ENCODE results near the gene NPAS4.
A peak's percentile ranks its signal among the peaks of the same experiment; 100 is the strongest.
"Not testable (repeated sequence)": the region's sequence is repeated elsewhere in the genome, so short reads cannot be mapped to it uniquely, and the experiment has no call there.

NPAS4 gene

GRCh38 chr11:66420671-66421476 is at the start of gene NPAS4:
NPAS4 (plus strand) TSS chr11:66421035; CDS start chr11:66421180, 145 bp downstream.
- DNase-seq, result no peak

- DNase-seq, result no peak
These were observed 49.0 kb upstream of the NPAS4 start, which contains the start of gene SLC29A2 for GRCh38 chr11:66371627-66372415. SLC29A2 (minus strand) TSS chr11:66371760; CDS start chr11:66371591, 169 bp downstream.

- DNase-seq, result no peak
These were observed 47.6 kb upstream of the NPAS4 start for GRCh38 chr11:66373265-66373664.

GRCh38 chr11:66373690-66374287 is 47.0 kb upstream of the NPAS4 start:
- not testable (repeated sequence) for DNase-seq

- DNase-seq, result peak; percentile 7
These were observed 40.6 kb upstream of the NPAS4 start for GRCh38 chr11:66380264-66380663.

GRCh38 chr11:66384316-66384715 is 36.5 kb upstream of the NPAS4 start:
- DNase-seq, result not testable (repeated sequence)

GRCh38 chr11:66386171-66387069 is 34.4 kb upstream of the NPAS4 start:
- DNase-seq, result peak; percentile 85

- peak; percentile 75 for DNase-seq
These were observed 32.0 kb upstream of the NPAS4 start for GRCh38 chr11:66388780-66389386.

- DNase-seq, result no peak
These were observed 29.5 kb upstream of the NPAS4 start for GRCh38 chr11:66391322-66391721.

GRCh38 chr11:66393954-66394353 is 26.9 kb upstream of the NPAS4 start:
- DNase-seq, result no peak

- no peak for DNase-seq
These were observed 13.2 kb upstream of the NPAS4 start for GRCh38 chr11:66407651-66408050.

GRCh38 chr11:66408488-66409214 is 12.2 kb upstream of the NPAS4 start:
- DNase-seq, result peak; percentile 79

GRCh38 chr11:66409226-66409625 is 11.6 kb upstream of the NPAS4 start:
- DNase-seq, result no peak

GRCh38 chr11:66410191-66410590 is 10.6 kb upstream of the NPAS4 start:
- no peak for DNase-seq

GRCh38 chr11:66411323-66411722 is 9.5 kb upstream of the NPAS4 start:
- DNase-seq, result no peak

GRCh38 chr11:66412110-66412509 is 8.7 kb upstream of the NPAS4 start:
- DNase-seq, result no peak

GRCh38 chr11:66413167-66413566 is 7.7 kb upstream of the NPAS4 start:
- DNase-seq, result no peak

- no peak for DNase-seq
These were observed 6.5 kb upstream of the NPAS4 start for GRCh38 chr11:66414120-66414934.

GRCh38 chr11:66415423-66415822 is 5.4 kb upstream of the NPAS4 start:
- peak; percentile 13 for DNase-seq

- DNase-seq, result no peak
These were observed 3.8 kb upstream of the NPAS4 start for GRCh38 chr11:66417000-66417399.

Data from inflammatory macrophage treated with lipopolysaccharide for 4 hours (primary cell).